Keratinocyte (primary cell): Measurements from ENCODE around the gene SELPLG. TPM values are rescaled to one million over a fixed set of nuclear protein-coding genes. Genes with fewer than 3 reads are reported as not detected.
"Not testable (repeated sequence)": the region's sequence is repeated elsewhere in the genome, so short reads cannot be mapped to it uniquely, and the experiment has no call there.

Experiments used
- DNase-seq: peaks from one replicate; pipeline ENCODE4 v3.0.0-alpha.2; 2011; ENCODE audit warnings: low read depth, missing footprints, low spot score
- FAIRE-seq: peaks from 2 replicates; lab custom pipeline; 2011; peaks lifted over from hg19 to GRCh38; lab: Jason Lieb, UNC
- H2AFZ ChIP-seq: 2 replicates; pipeline ENCODE4 v1.6.0; 2012; ENCODE audit warnings: low read length, control low read depth, inconsistent platforms; ENCODE audit not compliant: control insufficient read depth
- H3K27ac ChIP-seq: 2 replicates; pipeline ENCODE4 v1.5.1; 2011; ENCODE audit warnings: low read length; ENCODE audit not compliant: control insufficient read depth, insufficient read depth
- H3K27me3 ChIP-seq: 3 replicates; pipeline ENCODE4 v1.6.0; 2011; ENCODE audit warnings: low read length; ENCODE audit not compliant: control insufficient read depth, insufficient read depth; ENCODE audit errors: extremely low read depth
- H3K36me3 ChIP-seq, 2 experiments: 2 replicates in 1 of 2; 3 replicates in 1 of 2; pipeline ENCODE4 v1.5.1; 2011; ENCODE audit warnings: low read length in 2 of 2, mild to moderate bottlenecking in 1 of 2; ENCODE audit not compliant: control insufficient read depth in 2 of 2, insufficient read depth in 2 of 2; ENCODE audit errors: extremely low read depth in 1 of 2
- H3K4me1 ChIP-seq: 3 replicates; pipeline ENCODE4 v1.5.1; 2011; ENCODE audit warnings: low read length; ENCODE audit not compliant: control insufficient read depth, insufficient read depth; ENCODE audit errors: extremely low read depth
- H3K4me2 ChIP-seq: 3 replicates; pipeline ENCODE4 v1.6.0; 2011; ENCODE audit warnings: low read depth, low read length; ENCODE audit not compliant: control insufficient read depth, insufficient read depth; ENCODE audit errors: extremely low read depth
- H3K4me3 ChIP-seq, 3 experiments: fragments of 200-600 bp in 1 of 3; sonication (generic) in 1 of 3; 2 replicates in 2 of 3; 3 replicates in 1 of 3; pipeline ENCODE4 v1.5.1; 2011 to 2016; ENCODE audit warnings: low read length in 3 of 3, mild to moderate bottlenecking in 3 of 3, control low read depth in 2 of 3, inconsistent platforms in 1 of 3, low read depth in 1 of 3, mixed read lengths in 1 of 3, mixed run types in 1 of 3, moderate library complexity in 1 of 3; ENCODE audit not compliant: control insufficient read depth in 2 of 3, insufficient read depth in 2 of 3; ENCODE audit errors: extremely low read depth in 1 of 3
- H3K79me2 ChIP-seq: 2 replicates; pipeline ENCODE4 v1.6.0; 2012; ENCODE audit warnings: low read length; ENCODE audit not compliant: control insufficient read depth, insufficient read depth
- H3K9ac ChIP-seq: 3 replicates; pipeline ENCODE4 v1.6.0; 2011; ENCODE audit warnings: low read length; ENCODE audit not compliant: control insufficient read depth, insufficient read depth; ENCODE audit errors: extremely low read depth
- H3K9me1 ChIP-seq: 3 replicates; pipeline ENCODE4 v1.6.0; 2011; ENCODE audit warnings: low read length; ENCODE audit not compliant: control insufficient read depth, insufficient read depth; ENCODE audit errors: extremely low read depth
- H3K9me3 ChIP-seq: 2 replicates; pipeline ENCODE4 v1.5.1; 2012; ENCODE audit warnings: low read depth, low read length; ENCODE audit not compliant: control insufficient read depth
- H4K20me1 ChIP-seq: 3 replicates; pipeline ENCODE4 v1.6.0; 2011; ENCODE audit warnings: low read length; ENCODE audit not compliant: control insufficient read depth, insufficient read depth; ENCODE audit errors: extremely low read depth
- CTCF ChIP-seq, 3 experiments: IDR thresholded peaks in 1 of 3; conservative IDR thresholded peaks in 1 of 3; optimal IDR thresholded peaks in 1 of 3; 2 replicates in 2 of 3; 3 replicates in 1 of 3; pipeline versions ENCODE3 to v1.5.1; 2011; ENCODE audit warnings: low read length in 3 of 3, mild to moderate bottlenecking in 3 of 3, moderate library complexity in 2 of 3, control low read depth in 1 of 3, inconsistent platforms in 1 of 3; ENCODE audit not compliant: insufficient read depth in 2 of 3; ENCODE audit errors: extremely low read depth in 1 of 3
- EZH2 ChIP-seq: IDR thresholded peaks from one replicate; pipeline ENCODE4 v1.6.1; 2012; ENCODE audit warnings: inconsistent platforms, mild to moderate bottlenecking, low read length, moderate library complexity
- dilution Hi-C: fragments of 300-500 bp; cut with MboI; formaldehyde crosslinking; loops from one replicate; pipeline ENCODE4 v1.7.0; 2020; ENCODE audit warnings: low sequenced_read_pairs; ENCODE audit not compliant: extremely low pct_ligation_motif_present
- polyA plus RNA-seq, 5 experiments: library from polyadenylated mRNA; depleted of rRNA in 3 of 5; stranded (reverse) in 3 of 5; stranded (forward) in 1 of 5; unstranded in 1 of 5; fragments of >200 nt; gene quantifications; 1 replicate in 1 of 5; 2 replicates in 3 of 5; 3 replicates in 1 of 5; pipeline versions ENCODE4 v1.2.1 to v1.2.3, GENCODE V29; 2011 to 2012; ENCODE audit warnings: missing spikeins in 2 of 5, low read depth in 1 of 5, low replicate concordance in 1 of 5

Gene SELPLG
- polyA plus RNA-seq, 1 donor (not counting 4 experiments of a cell fraction or from before 2014, with no cell fraction given) = 0.80 TPM

- DNase-seq (no peak), FAIRE-seq (no peak)
- peaks cover 3% of the 10 kb centered on the region for H4K20me1 ChIP-seq
- no peak overlapping the region for H3K4me3 ChIP-seq
- TF ChIP-seq CTCF (optimal IDR thresholded peaks at IDR 0.05 in 1 of 3, IDR thresholded peaks at IDR 0.05 in 1 of 3, conservative IDR thresholded peaks at IDR 0.05 in 1 of 3; ENCODE audit: extremely low read depth in 1 of 3, insufficient read depth in 2 of 3, low read length in 3 of 3) (no peak), EZH2 (no peak)
- H3K27ac ChIP-seq = no peak overlapping the region
- no peak overlapping the region for H2AFZ ChIP-seq
- H3K4me1 ChIP-seq = no peaks in the 10 kb centered on the region
- no peak overlapping the region for H3K4me2 ChIP-seq
- no peaks in the 10 kb centered on the region for H3K9me1 ChIP-seq
- no peaks in the 10 kb centered on the region for H3K9me3 ChIP-seq
- H3K36me3 ChIP-seq = peaks cover 40 to 44% of the 10 kb centered on the region in 2 experiments
- no peak overlapping the region for H3K9ac ChIP-seq
- H3K27me3 ChIP-seq = no peaks in the 10 kb centered on the region
- peaks cover 20% of the 10 kb centered on the region for H3K79me2 ChIP-seq
- dilution Hi-C loops = no loop called here
Observed at GRCh38 chr12:108657130-108657745, 23.5 kb upstream of the SELPLG start.

GRCh38 chr12:108656247-108656646 is 22.6 kb upstream of the SELPLG start:
- H4K20me1 ChIP-seq, H3K27ac ChIP-seq, H3K9me3 ChIP-seq, DNase-seq, H3K4me3 ChIP-seq, H3K4me2 ChIP-seq, H3K9me1 ChIP-seq, H2AFZ ChIP-seq, H3K27me3 ChIP-seq, FAIRE-seq, H3K4me1 ChIP-seq, H3K9ac ChIP-seq, dilution Hi-C loops: not testable (repeated sequence)
- peaks cover 12% of the 10 kb centered on the region for H3K79me2 ChIP-seq
- peaks cover 43% of the 10 kb centered on the region in 2 experiments for H3K36me3 ChIP-seq

- H3K4me2 ChIP-seq, H3K27ac ChIP-seq, dilution Hi-C loops, H3K9me3 ChIP-seq, H3K9ac ChIP-seq, H4K20me1 ChIP-seq, H3K4me3 ChIP-seq, H2AFZ ChIP-seq, FAIRE-seq, H3K9me1 ChIP-seq, H3K4me1 ChIP-seq, H3K79me2 ChIP-seq, H3K27me3 ChIP-seq, DNase-seq: not testable (repeated sequence)
- peaks cover 43 to 46% of the 10 kb centered on the region in 2 experiments for H3K36me3 ChIP-seq
Observed at GRCh38 chr12:108655812-108656175, 22.1 kb upstream of the SELPLG start.

GRCh38 chr12:108654622-108655021 is 20.9 kb upstream of the SELPLG start:
- H3K27me3 ChIP-seq, FAIRE-seq, H3K4me1 ChIP-seq, H3K79me2 ChIP-seq, H3K27ac ChIP-seq, H3K9ac ChIP-seq, dilution Hi-C loops, H2AFZ ChIP-seq, H3K4me3 ChIP-seq, H4K20me1 ChIP-seq, H3K9me3 ChIP-seq, DNase-seq, H3K4me2 ChIP-seq, H3K9me1 ChIP-seq: not testable (repeated sequence)
- peaks cover 40 to 44% of the 10 kb centered on the region in 2 experiments for H3K36me3 ChIP-seq
